Keratinocyte (primary cell): ENCODE results near the gene UGT1A6.

Experiments used
- EZH2 ChIP-seq: IDR thresholded peaks from one replicate; pipeline ENCODE4 v1.6.1; 2012; ENCODE audit warnings: inconsistent platforms, mild to moderate bottlenecking, low read length, moderate library complexity
- TF ChIP-seq, protein P1 (sequence below), 3 experiments: IDR thresholded peaks in 1 of 3; conservative IDR thresholded peaks in 1 of 3; optimal IDR thresholded peaks in 1 of 3; 2 replicates in 2 of 3; 3 replicates in 1 of 3; pipeline versions ENCODE3 to v1.5.1; 2011; ENCODE audit warnings: low read length in 3 of 3, mild to moderate bottlenecking in 3 of 3, moderate library complexity in 2 of 3, control low read depth in 1 of 3, inconsistent platforms in 1 of 3; ENCODE audit not compliant: insufficient read depth in 2 of 3; ENCODE audit errors: extremely low read depth in 1 of 3

DNA sequence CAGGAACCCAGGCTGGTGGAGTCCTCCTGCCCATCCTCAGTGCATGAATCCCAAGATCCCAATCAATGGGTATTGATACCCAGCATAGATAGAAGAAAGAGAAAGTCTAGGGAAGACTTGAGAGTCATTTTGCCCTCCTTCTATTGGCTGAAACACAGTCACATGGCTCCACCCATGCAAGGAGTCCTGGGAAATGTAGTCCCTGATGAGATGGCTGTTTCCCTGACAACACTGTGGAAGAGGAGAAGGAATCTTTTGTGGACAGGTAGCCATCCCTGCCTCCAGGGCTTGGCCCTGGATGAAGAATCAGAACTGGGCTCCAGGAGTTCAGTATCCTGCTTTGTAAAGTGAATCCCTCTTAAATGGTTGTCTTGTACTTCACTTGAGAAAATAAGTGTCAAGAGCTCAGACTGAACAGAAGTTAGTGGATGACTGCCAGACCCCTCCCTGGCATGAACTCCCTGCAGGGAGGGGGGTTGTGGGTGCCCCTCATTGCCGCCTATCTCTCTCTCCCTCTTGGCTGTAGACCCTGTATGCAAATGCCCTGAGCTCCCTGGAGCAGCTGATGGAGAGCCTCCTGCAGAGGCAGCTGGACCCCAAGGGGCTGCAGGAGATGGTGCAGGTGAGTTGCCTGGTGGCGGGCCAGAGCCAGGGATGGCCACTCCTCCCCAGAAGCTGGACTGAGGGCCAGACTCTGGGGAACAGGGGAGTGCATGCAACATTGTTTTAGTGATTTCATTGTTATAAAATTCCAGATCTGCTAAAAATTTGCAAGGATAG is 121.6 kb downstream of the UGT1A6 start:
- TF ChIP-seq, protein P1, sequence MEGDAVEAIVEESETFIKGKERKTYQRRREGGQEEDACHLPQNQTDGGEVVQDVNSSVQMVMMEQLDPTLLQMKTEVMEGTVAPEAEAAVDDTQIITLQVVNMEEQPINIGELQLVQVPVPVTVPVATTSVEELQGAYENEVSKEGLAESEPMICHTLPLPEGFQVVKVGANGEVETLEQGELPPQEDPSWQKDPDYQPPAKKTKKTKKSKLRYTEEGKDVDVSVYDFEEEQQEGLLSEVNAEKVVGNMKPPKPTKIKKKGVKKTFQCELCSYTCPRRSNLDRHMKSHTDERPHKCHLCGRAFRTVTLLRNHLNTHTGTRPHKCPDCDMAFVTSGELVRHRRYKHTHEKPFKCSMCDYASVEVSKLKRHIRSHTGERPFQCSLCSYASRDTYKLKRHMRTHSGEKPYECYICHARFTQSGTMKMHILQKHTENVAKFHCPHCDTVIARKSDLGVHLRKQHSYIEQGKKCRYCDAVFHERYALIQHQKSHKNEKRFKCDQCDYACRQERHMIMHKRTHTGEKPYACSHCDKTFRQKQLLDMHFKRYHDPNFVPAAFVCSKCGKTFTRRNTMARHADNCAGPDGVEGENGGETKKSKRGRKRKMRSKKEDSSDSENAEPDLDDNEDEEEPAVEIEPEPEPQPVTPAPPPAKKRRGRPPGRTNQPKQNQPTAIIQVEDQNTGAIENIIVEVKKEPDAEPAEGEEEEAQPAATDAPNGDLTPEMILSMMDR (optimal IDR thresholded peaks at IDR 0.05 in 1 of 3, IDR thresholded peaks at IDR 0.05 in 1 of 3, conservative IDR thresholded peaks at IDR 0.05 in 1 of 3; ENCODE audit: extremely low read depth in 1 of 3, insufficient read depth in 2 of 3, low read length in 3 of 3), result no peak
- TF ChIP-seq EZH2, result no peak
